Measurements from ENCODE around the gene IGFBP3.

- TF ChIP-seq CTCF (IDR thresholded peaks at IDR 0.05; ENCODE audit: borderline replicate concordance, extremely low read depth, low read length, poor library complexity, severe bottlenecking) (no peak), EZH2 (IDR thresholded peaks at IDR 0.05; ENCODE audit: borderline replicate concordance, low read depth, low read length, severe bottlenecking) (no peak)
These were observed 48.9 kb upstream of the IGFBP3 start for GRCh38 chr7:45969940-45970339.
